Measurements from ENCODE around the gene PRMT5. TPM values are rescaled to one million over a fixed set of nuclear protein-coding genes. Genes with fewer than 3 reads are reported as not detected.
A peak's percentile ranks its signal among the peaks of the same experiment; 100 is the strongest.

Gene PRMT5
- polyA plus RNA-seq, 1 experiment = 152 TPM

DNA sequence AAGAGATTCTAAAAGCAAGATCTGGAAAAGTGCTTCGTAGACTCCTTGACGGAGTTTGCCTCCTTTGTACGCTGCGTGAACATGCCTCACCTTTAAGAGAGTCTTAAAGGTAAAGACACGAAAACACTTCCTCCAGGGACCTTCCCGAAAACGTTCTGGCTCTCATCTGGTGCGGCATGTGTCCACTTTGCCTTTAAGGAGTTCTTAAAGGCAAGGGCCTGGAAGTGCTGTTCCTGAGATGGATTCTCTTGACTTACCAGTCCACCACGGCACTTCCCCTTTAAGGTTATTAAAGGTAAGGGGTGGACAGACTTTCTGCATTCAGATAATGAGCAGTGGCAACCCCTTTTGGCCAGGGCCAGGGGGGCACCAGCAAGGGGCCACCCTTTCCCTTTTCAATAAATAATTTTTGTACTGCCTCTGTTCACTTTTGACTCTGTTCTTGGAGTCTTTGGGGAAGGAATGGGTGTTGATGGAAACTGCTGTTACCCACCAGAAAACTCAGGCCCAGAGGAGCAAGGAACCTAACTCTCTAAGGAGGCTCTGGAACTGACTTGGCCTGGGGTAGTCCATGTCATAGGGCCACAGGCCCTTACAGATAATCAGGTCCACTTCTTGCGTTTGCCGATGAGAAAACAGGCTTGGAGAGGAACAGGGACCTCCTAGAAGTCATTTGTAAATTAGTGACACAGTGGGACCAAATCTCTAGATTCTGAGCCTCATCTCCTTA, 41.8 kb downstream of the PRMT5 start:
- Histone ChIP-seq H3K36me3 (ENCODE audit: control insufficient read depth, insufficient read depth, low read length) (no peaks in the 10 kb centered on the region), H3K27me3 (ENCODE audit: control insufficient read depth, insufficient read depth, low read length) (no peaks in the 10 kb centered on the region), H3K4me3 (ENCODE audit: low read depth, low read length) (peak overlapping the region; percentile 53)
- DNase-seq (ENCODE audit: low read depth) = no peak
- ChIA-PET POLR2A (no interaction called here), CTCF (interaction anchor here (1.2 to 6.9 kb wide), 4 partner anchors 10 to 64 kb away, joined by 3 to 76 read pairs (median 24); partner anchors contain the start of gene LRP10)
- TF ChIP-seq, protein P1, sequence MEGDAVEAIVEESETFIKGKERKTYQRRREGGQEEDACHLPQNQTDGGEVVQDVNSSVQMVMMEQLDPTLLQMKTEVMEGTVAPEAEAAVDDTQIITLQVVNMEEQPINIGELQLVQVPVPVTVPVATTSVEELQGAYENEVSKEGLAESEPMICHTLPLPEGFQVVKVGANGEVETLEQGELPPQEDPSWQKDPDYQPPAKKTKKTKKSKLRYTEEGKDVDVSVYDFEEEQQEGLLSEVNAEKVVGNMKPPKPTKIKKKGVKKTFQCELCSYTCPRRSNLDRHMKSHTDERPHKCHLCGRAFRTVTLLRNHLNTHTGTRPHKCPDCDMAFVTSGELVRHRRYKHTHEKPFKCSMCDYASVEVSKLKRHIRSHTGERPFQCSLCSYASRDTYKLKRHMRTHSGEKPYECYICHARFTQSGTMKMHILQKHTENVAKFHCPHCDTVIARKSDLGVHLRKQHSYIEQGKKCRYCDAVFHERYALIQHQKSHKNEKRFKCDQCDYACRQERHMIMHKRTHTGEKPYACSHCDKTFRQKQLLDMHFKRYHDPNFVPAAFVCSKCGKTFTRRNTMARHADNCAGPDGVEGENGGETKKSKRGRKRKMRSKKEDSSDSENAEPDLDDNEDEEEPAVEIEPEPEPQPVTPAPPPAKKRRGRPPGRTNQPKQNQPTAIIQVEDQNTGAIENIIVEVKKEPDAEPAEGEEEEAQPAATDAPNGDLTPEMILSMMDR (IDR thresholded peaks at IDR 0.05; ENCODE audit: insufficient read depth, low read depth, low read length) = no peak

DNA sequence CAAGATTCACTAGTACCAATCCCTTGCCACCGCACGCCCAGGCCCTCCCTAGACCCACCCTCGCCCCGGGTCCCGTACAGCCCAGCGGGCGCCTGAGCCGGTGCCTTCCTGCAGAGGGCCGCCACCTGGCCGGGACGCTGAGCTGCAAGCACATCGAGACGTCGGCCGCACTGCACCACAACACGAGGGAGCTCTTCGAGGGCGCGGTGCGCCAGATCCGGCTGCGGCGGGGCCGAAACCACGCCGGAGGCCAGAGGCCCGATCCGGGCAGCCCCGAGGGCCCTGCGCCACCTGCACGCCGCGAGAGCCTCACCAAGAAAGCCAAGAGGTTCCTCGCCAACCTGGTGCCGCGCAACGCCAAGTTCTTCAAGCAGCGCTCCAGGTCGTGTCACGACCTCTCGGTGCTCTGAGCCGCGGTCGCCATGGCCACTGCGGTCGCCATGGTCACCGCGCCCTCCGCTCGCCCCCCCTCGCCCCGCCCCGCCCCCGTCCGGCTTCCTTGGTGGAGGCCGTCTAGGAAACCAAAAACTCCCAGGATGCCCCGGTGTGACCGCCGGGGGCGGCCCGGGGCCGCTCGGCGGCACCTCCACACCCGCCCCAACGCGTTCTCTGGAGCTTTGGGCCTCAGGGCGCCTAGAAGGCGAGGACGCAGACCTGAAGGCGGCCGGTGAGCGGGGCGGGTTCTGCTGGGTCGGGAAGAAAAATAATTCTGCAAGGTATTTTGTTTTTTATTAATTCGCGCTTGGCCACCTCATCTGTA, 42.5 kb downstream of the PRMT5 start:
- Histone ChIP-seq H3K4me3 (ENCODE audit: low read depth, low read length) (peak overlapping the region; percentile 53), H3K36me3 (ENCODE audit: control insufficient read depth, insufficient read depth, low read length) (no peaks in the 10 kb centered on the region), H3K27me3 (ENCODE audit: control insufficient read depth, insufficient read depth, low read length) (no peaks in the 10 kb centered on the region)
- TF ChIP-seq, protein P1 (IDR thresholded peaks at IDR 0.05; ENCODE audit: insufficient read depth, low read depth, low read length) = 0 out of 2 replicates have a peak, but pooled peaks have one; percentile 18
- ChIA-PET CTCF (interaction anchor here (3.7 to 6.9 kb wide), 2 partner anchors 11 to 15 kb away, joined by 34 to 76 read pairs; partner anchors contain the start of gene LRP10), POLR2A (no interaction called here)
- no peak for DNase-seq (ENCODE audit: low read depth)

GRCh38 chr14:22885975-22886374, 43.2 kb downstream of the PRMT5 start:
- no peak for DNase-seq (ENCODE audit: low read depth)
- TF ChIP-seq, protein P1 (IDR thresholded peaks at IDR 0.05; ENCODE audit: insufficient read depth, low read depth, low read length) = no peak
- ChIA-PET POLR2A (no interaction called here), CTCF (interaction anchor here (1.0 to 6.9 kb wide), 3 partner anchors 12 to 32 kb away, joined by 3 to 76 read pairs (median 34); partner anchors contain the start of gene LRP10)
- Histone ChIP-seq H3K27me3 (ENCODE audit: control insufficient read depth, insufficient read depth, low read length) (no peaks in the 10 kb centered on the region), H3K4me3 (ENCODE audit: low read depth, low read length) (no peak overlapping the region), H3K36me3 (ENCODE audit: control insufficient read depth, insufficient read depth, low read length) (no peaks in the 10 kb centered on the region)

- CTCF ChIA-PET = interaction anchor here (1.0 to 6.9 kb wide), 5 partner anchors 13 to 31 kb away, joined by 3 to 76 read pairs (median 6); partner anchors contain the start of gene LRP10
- Histone ChIP-seq H3K36me3 (ENCODE audit: control insufficient read depth, insufficient read depth, low read length) (no peaks in the 10 kb centered on the region), H3K4me3 (ENCODE audit: low read depth, low read length) (no peak overlapping the region), H3K27me3 (ENCODE audit: control insufficient read depth, insufficient read depth, low read length) (no peaks in the 10 kb centered on the region)
- no peak for DNase-seq (ENCODE audit: low read depth)
- TF ChIP-seq, protein P1 (IDR thresholded peaks at IDR 0.05; ENCODE audit: insufficient read depth, low read depth, low read length) = no peak
- POLR2A ChIA-PET = interaction anchor here (0.6 kb wide), 1 partner anchor 12 kb away, joined by 5 read pairs; no protein-coding TSS in a partner anchor
Observed at GRCh38 chr14:22884738-22885523, 44.2 kb downstream of the PRMT5 start.

Measured in BJ (cell line).